ENCODE results near the gene CBARP. TPM values are rescaled to one million over a fixed set of nuclear protein-coding genes. Genes with fewer than 3 reads are reported as not detected.

The CBARP gene
- total and polyA plus RNA-seq, 2 of the 13 experiments (the other 11 are each of a cell fraction or from before 2014, with no cell fraction given): 1.2 to 1.4 TPM

DNA sequence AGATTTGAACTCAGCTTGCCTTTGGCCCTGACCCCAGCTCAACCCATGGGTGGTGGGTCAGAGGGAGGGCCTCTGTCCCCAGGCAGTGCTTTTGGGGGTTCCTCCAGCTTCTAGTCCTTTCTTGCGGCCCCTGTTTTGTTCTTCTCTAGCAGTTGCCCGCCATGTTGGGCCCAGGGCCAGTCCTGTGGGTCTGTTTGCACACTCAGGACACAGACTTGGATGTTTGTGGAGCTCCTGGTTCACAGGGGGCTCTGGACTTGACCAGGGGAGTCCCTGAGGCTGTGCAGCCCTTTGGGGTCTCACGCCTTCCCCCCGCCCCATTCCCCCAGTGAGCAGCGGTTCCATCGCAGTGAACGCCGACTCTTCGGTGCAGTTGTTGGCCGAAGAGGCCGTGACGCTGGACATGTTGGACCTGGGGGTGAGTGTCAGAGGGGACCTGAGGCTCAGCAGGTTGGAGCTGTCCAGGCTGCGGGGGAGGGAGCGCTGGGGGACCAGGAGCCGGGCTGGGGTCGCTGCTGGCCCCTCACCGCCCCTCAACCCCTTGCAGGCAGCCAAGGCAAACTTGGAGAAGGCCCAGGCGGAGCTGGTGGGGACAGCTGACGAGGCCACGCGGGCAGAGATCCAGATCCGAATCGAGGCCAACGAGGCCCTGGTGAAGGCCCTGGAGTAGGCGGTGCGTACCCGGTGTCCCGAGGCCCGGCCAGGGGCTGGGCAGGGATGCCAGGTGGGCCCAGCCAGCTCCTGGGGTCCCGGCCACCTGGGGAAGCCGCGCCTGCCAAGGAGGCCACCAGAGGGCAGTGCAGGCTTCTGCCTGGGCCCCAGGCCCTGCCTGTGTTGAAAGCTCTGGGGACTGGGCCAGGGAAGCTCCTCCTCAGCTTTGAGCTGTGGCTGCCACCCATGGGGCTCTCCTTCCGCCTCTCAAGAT lies 6.2 kb upstream of the CBARP start (continued):
- TF ChIP-seq SOX5 (CRISPR knock-in tag; IDR thresholded peaks at IDR 0.05; ENCODE audit: borderline replicate concordance) (no peak), ZNF136 (CRISPR knock-in tag; IDR thresholded peaks at IDR 0.05; ENCODE audit: low read depth) (no peak), NFKBIZ (CRISPR knock-in tag; IDR thresholded peaks at IDR 0.05) (no peak), SIX4 (CRISPR knock-in tag; IDR thresholded peaks at IDR 0.05) (no peak), HNF1A (IDR thresholded peaks at IDR 0.05; ENCODE audit: low read depth) (no peak), HNF1A (CRISPR knock-in tag; IDR thresholded peaks at IDR 0.05; ENCODE audit: borderline replicate concordance) (no peak), SALL1 (CRISPR knock-in tag; IDR thresholded peaks at IDR 0.05) (no peak), HOXA5 (CRISPR knock-in tag; IDR thresholded peaks at IDR 0.05) (peak; percentile 25; the same call in 1 of the 2 replicates), PHF20 (CRISPR knock-in tag; IDR thresholded peaks at IDR 0.05) (0 out of 2 replicates have a peak, but pooled peaks have one; percentile 12), ZNF841 (CRISPR knock-in tag; IDR thresholded peaks at IDR 0.05; ENCODE audit: borderline replicate concordance) (no peak), PCBP1 (IDR thresholded peaks at IDR 0.05; ENCODE audit: borderline replicate concordance, low read depth, low read length) (no peak; the same call in 1 of the 2 replicates), PAWR (CRISPR knock-in tag; IDR thresholded peaks at IDR 0.05; ENCODE audit: borderline replicate concordance) (peak; percentile 77; the same call in 1 of the 2 replicates), MEIS1 (CRISPR knock-in tag; IDR thresholded peaks at IDR 0.05; ENCODE audit: borderline replicate concordance) (no peak), SMAD1 (CRISPR knock-in tag; IDR thresholded peaks at IDR 0.05; ENCODE audit: borderline replicate concordance, low read depth) (no peak), ZNF616 (CRISPR knock-in tag; IDR thresholded peaks at IDR 0.05; ENCODE audit: low read depth) (no peak), ZNF253 (CRISPR knock-in tag; IDR thresholded peaks at IDR 0.05; ENCODE audit: borderline replicate concordance) (no peak), HNRNPH1 (optimal IDR thresholded peaks at IDR 0.05; ENCODE audit: low read depth, low read length) (no peak), ZNF333 (CRISPR knock-in tag; IDR thresholded peaks at IDR 0.05; ENCODE audit: borderline replicate concordance) (no peak), HOXA7 (CRISPR knock-in tag; IDR thresholded peaks at IDR 0.05) (no peak), ZNF772 (CRISPR knock-in tag; IDR thresholded peaks at IDR 0.05) (no peak), IKZF1 (IDR thresholded peaks at IDR 0.05) (no peak), ZNF446 (CRISPR knock-in tag; IDR thresholded peaks at IDR 0.05) (0 out of 2 replicates have a peak, but pooled peaks have one; percentile 35)
- TF ChIP-seq, protein P1, sequence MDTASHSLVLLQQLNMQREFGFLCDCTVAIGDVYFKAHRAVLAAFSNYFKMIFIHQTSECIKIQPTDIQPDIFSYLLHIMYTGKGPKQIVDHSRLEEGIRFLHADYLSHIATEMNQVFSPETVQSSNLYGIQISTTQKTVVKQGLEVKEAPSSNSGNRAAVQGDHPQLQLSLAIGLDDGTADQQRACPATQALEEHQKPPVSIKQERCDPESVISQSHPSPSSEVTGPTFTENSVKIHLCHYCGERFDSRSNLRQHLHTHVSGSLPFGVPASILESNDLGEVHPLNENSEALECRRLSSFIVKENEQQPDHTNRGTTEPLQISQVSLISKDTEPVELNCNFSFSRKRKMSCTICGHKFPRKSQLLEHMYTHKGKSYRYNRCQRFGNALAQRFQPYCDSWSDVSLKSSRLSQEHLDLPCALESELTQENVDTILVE (CRISPR knock-in tag; IDR thresholded peaks at IDR 0.05): no peak
- TF ChIP-seq, protein P2, sequence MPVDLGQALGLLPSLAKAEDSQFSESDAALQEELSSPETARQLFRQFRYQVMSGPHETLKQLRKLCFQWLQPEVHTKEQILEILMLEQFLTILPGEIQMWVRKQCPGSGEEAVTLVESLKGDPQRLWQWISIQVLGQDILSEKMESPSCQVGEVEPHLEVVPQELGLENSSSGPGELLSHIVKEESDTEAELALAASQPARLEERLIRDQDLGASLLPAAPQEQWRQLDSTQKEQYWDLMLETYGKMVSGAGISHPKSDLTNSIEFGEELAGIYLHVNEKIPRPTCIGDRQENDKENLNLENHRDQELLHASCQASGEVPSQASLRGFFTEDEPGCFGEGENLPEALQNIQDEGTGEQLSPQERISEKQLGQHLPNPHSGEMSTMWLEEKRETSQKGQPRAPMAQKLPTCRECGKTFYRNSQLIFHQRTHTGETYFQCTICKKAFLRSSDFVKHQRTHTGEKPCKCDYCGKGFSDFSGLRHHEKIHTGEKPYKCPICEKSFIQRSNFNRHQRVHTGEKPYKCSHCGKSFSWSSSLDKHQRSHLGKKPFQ (CRISPR knock-in tag; IDR thresholded peaks at IDR 0.05; ENCODE audit: insufficient replicate concordance): no peak
